HG03025 (cell line): Measurements from ENCODE around the gene H1-8.
"Not testable (repeated sequence)": the region's sequence is repeated elsewhere in the genome, so short reads cannot be mapped to it uniquely, and the experiment has no call there.

Experiments used
- ATAC-seq: cut with Tn5 transposase; IDR thresholded peaks from one replicate; pipeline ENCODE4 v1.9.1; 2021; ENCODE audit warnings: mild to moderate bottlenecking, moderate library complexity; ENCODE audit not compliant: unreplicated experiment, low FRiP score

Gene H1-8, protein sequence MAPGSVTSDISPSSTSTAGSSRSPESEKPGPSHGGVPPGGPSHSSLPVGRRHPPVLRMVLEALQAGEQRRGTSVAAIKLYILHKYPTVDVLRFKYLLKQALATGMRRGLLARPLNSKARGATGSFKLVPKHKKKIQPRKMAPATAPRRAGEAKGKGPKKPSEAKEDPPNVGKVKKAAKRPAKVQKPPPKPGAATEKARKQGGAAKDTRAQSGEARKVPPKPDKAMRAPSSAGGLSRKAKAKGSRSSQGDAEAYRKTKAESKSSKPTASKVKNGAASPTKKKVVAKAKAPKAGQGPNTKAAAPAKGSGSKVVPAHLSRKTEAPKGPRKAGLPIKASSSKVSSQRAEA

GRCh38 chr3:129543156-129543790 is at the start of gene H1-8:
TSS of gene H1-8 (plus strand) at chr3:129543175. CDS start at chr3:129543219, 44 bp downstream.
- ATAC-seq, result no peak

- ATAC-seq, result no peak
These were observed 49.8 kb upstream of the H1-8 start for GRCh38 chr3:129493206-129493605.

DNA sequence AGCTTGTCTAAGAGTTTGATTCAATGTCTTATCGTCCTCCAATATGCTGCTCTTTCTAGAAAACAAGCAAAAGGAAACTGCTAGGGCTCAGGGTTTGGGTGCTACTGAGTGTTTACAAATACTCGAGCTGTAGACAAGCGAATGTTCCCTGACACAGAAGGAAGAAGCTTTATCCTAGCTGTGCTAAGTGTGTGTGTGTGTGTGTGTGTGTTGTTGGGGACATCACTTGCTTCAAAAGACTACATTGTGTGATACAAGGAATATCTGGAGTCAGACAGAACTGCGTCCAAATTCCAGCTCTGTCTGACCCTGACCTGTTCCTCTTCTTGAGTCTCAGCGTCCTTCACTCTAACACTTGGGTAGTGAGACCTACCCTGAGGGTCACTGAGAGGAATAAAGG is 48.5 kb upstream of the H1-8 start:
- ATAC-seq, result not testable (repeated sequence)

DNA sequence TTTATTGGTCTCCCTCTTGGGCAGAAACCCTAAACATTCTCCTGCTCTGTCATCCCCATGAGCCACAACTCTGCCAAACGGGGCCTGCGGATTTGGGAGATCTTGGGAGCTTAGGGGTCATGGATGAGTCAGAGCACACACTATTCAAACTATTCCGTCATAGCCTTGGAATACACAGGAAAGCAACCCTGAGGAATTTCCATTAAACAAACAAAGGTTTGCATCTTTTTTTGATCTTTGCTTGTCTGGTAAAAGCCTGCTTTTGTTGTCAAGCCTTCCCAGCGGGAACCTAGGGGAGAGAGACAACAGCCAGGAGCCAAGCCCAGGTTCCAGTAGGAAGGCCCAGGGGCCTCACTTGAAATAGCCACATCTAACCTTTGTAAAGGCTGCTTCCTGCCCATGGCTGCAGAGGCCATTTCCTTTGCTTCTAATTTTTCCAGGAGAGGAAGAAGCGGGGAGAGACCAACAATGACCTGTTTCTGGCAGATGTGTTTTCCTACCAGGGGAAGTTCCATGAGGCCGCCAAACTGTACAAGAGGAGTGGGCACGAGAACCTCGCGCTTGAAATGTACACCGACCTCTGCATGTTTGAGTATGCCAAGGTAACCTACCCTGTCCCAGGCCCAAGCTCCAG is 47.9 kb upstream of the H1-8 start:
- not testable (repeated sequence) for ATAC-seq

- ATAC-seq, result not testable (repeated sequence)
These were observed 45.1 kb upstream of the H1-8 start for GRCh38 chr3:129497876-129498275.

DNA sequence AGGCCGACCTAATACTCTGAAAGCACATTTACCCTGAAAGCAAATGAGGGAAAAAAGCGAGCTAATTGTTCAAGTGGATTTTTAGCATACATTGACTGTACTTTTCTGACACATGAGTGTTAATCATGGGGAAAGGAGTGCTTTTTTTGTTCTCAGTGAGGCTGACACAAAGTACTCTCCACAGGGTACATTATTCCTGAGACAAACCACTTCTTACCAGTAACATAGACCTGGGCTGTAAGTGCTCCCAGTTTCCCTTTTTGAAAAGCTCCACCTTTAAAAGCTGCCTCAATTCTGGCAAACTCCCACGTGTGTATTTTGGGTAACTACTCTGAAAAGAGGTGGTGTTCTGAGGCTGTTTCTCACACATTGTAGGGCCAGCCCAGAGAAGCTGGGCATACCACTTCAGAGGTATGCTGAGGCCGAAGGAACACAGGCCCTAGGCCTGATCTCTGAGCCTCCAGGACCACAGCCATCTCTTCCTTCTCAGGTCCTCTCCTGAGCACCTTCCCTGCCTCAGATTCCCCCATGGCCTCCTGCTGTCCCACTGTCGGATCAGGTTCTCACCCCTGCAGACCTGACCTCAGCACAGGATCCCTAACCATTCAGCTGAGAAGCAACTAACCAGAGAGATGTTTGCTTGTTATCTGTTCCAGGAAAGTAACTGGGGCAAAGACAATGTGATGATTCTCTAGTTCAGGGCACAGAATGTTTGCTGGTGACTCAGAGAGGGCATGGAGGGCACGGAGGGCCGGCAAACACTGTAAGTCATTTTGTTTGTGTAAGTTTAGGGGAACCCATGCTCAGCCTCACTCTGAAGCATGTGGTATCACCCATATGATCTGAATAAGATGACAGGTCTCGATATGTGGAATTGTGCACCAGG is 44.1 kb upstream of the H1-8 start:
- ATAC-seq, result not testable (repeated sequence)

GRCh38 chr3:129499604-129500333 is 43.2 kb upstream of the H1-8 start:
- not testable (repeated sequence) for ATAC-seq

- ATAC-seq, result no peak
These were observed 42.7 kb upstream of the H1-8 start for GRCh38 chr3:129500334-129500658.

DNA sequence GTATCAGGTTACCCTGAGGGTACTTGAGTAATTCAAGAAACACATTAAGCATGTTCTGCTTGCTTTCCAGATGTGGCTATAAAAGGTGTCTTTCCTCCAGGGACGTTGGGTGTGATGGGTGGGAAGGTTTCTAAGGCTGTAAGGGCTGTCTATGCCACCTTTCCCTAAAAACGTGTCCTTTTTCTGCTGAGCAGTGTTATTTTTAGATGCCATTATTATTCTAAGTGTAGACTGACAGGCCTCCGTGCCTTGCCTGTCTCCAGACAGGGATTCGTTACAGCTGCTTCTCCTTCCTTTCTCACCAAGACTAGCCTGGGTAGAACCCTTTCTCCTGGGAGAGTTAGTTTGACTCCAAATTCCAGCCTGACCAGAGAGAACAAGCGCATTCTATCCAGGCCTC is 41.3 kb upstream of the H1-8 start:
- ATAC-seq, result no peak

DNA sequence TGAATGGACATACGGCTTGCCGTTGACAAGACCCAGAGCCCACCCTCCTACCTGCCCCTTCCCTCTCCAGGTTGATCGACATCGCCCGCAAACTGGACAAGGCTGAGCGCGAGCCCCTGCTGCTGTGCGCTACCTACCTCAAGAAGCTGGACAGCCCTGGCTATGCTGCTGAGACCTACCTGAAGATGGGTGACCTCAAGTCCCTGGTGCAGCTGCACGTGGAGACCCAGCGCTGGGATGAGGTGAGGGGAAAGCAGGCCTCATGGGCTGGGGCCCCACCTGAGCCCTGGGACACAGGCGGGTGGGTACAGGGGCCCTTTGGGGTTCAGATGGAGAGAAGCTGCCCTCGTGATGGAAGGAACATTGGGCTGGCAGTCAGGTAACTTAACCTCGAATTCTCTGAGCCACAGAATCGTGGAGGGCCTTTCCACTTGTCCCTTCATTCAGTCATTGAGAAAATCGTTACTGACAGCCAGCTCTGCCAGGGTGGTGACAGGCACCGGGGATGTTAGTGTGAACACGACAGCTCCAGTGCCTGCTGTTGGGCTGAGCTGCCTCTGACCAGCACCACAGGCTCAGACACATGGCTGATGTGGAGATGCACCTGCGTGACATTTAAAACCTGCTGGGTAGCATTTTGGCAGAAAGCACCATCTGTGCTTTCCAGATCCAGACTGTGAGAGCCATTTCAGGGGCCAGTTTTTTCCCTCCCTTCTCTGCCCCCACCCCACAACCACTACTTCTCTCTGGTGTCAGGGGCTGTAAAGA is 40.1 kb upstream of the H1-8 start:
- ATAC-seq, result no peak

DNA sequence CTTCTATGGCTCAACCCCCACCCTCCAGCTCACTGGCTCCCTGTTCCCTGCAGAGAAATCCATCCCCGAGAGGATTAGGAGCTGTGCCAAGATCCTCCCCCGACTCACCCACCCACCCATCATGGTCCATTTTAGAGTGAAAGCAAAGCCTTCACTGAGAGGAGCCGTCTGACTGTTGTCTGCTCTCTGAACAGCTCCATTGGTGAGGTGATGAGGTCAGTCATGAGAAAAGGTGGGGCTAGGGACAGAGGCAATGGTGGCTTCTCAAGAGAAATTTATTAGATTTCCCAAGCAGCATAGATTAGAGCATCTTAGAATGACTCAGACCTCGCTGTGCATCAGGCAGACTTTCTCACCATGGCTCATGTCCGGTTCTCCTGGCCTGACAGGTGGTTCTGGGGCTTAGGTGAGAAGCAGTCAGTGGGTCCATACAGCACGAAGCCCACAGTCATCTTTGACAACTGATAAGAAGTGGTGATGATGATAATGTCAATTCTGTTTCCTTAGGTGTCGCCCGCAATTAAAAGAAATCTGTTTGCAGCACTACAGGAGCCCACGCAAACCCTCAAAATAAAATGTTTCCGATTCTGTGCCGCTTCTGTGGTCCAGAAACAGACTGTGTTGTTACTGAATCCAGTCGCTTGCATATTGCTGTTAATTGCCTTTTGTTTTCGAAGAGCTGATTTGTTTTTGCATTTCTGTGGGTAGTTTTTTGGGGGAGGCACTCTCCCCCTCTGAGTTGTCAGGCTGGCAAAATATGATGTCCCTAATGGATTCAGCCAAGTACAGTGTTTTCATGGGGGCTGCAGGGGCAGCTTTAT is 39.3 kb upstream of the H1-8 start:
- ATAC-seq, result no peak

- ATAC-seq, result no peak
These were observed 38.4 kb upstream of the H1-8 start for GRCh38 chr3:129504471-129505100.

GRCh38 chr3:129505341-129505740 is 37.6 kb upstream of the H1-8 start:
- no peak for ATAC-seq

DNA sequence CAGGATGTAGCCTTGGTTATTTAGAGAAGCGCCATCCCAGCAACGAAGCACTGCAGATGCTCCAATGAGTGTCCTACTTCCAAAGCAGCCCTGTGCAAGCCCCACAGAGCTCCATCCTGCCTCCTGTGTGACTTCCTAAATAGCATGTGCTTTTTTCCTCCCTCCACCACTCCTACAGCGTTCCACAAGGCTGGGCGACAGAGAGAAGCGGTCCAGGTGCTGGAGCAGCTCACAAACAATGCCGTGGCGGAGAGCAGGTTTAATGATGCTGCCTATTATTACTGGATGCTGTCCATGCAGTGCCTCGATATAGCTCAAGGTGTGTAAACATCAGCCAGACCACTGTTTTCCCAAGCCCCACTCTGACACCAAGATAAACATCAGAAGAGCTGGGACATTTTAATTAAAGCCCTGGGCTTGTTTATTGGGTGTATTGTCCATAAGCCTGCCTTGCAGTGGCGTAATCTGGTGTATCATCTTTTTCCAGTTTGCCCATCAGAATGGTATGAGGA is 36.7 kb upstream of the H1-8 start:
- no peak for ATAC-seq

DNA sequence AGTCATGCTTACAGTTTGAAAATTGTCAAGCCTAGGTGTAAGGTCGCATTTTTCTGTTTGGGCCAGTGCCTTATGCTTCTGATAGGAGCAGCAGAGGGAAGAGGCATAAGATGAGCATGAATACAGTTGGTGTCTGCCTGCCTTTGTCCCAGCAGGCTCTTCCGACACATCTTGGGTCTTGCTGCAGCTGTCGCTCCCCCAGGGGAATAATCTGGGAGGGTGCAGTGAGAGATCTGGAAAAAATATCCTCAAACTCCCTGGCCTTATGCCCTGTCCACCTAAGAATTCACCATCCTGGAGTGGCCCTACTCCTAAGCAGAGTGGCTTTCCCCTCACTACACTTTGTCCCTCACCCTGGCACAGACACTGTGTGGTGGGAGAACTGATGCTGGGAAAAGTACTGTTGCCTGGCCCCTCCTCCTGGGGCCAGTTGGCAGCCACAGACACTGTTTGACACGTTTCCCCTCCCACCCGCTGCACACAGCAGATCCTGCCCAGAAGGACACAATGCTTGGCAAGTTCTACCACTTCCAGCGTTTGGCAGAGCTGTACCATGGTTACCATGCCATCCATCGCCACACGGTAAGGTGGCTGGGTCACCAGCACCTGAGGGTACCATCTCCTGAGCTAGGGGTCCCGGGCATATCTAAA is 35.7 kb upstream of the H1-8 start:
- no peak for ATAC-seq

DNA sequence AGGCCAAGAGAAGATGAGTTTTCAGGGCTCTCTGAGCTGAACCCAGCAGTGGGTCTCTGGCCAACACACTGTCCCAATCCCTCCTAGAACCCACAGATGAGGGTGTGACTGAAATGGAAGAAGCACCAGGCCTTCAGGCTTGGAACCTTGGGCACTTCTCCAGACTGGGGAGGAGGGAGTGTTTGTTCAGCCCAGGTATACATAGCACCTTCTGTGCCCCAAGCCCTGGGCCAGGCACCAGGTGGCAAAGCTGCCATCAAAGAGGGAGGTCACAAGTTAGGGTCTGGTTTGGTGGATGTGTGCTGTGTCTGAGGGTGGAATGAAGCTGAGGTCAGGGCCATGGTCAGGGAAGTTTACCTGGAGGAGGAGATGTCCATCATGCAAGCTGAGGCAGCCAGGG is 30.4 kb upstream of the H1-8 start:
- no peak for ATAC-seq

DNA sequence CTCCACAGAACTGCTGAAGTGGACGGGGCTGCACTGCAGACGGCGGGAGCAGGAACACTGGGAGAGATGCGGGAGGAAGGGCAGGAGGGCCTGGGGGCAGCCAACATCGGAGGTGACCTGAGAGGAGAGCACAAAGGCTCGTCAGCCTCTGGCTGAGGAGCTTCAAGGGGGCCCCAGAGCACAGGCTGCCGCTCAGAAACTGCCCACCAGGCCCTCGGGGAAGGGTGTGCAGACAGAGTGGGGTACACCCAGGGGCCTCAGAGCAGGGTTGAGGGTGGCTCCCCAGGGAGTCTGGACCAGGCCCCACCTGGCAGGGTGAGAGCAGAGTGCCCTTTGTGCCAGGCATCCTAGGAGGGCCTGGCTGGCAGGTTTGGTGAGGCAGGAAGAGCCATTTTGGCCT is 29.3 kb upstream of the H1-8 start:
- ATAC-seq, result no peak
